ENCODE data around the gene PMAIP1. TPM values are rescaled to one million over a fixed set of nuclear protein-coding genes. Genes with fewer than 3 reads are reported as not detected.

PMAIP1 gene
- polyA plus RNA-seq, 4 donors = 1.4 to 7.5 (median 4.5) TPM

DNA sequence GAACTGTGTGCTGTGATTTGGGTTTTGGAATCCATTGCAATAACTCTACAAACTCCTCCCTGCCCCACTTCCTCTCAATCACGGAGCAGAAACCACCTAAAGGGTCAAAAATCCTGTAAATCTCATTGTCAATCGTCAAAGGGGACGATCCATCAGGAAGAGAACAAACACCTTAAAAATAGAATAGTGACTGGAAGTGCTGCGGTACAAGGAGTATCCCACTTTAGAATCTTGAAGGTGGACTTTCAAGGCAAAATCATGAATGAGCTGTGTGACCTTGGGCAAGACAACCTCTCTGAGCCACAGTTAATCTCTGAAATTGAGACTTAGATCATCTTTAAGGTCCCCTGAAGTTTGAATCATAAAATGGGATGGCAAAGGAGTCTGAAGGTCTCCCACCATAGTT is 5.9 kb downstream of the PMAIP1 start:
- Histone ChIP-seq H3K27me3 (ENCODE audit: control insufficient read depth in 3 of 3, insufficient read depth in 3 of 3, low read length in 3 of 3) (no peaks in the 10 kb centered on the region), H3K27ac (ENCODE audit: low read depth in 1 of 3, low read length in 2 of 3) (no peak overlapping the region), H3K4me1 (ENCODE audit: control insufficient read depth in 3 of 3, insufficient read depth in 2 of 3, low read depth in 1 of 3, low read length in 2 of 3) (peaks cover 0 to 8% (median 5%) of the 10 kb centered on the region in 3 donors), H3K4me3 (ENCODE audit: low read depth in 1 of 3, low read length in 3 of 3) (no peak overlapping the region), H3K9me3 (ENCODE audit: control insufficient read depth in 2 of 2, insufficient read depth in 1 of 2, low read depth in 1 of 2, low read length in 1 of 2) (no peaks in the 10 kb centered on the region), H3K36me3 (ENCODE audit: control insufficient read depth in 3 of 3, insufficient read depth in 2 of 3, low read depth in 1 of 3, low read length in 3 of 3) (no peaks in the 10 kb centered on the region)
- no peak for DNase-seq
- no peak for FAIRE-seq
- 76 to 82% (median 82%) methylated on average over 4 of the region's 4 CpGs for WGBS, 3 donors

DNA sequence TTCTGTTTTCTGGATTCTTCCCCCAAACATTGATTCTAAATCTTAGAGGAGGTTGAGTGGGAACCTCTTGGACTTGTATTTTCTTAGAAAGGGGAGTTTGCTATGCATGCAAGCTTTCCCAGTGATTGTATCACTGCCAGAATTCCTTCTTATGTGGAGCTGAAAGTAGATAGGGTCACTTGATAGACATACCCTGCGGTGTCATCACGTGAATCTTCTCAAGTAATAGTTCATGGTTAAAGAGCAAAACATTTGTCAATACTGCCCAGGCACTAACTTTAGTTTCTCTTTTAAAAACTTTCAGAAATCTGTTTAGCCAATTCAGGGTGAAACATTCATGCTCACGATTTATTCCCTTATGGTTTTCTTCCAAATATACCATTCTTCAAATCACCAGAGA is 6.4 kb downstream of the PMAIP1 start:
- 70 to 76% (median 75%) methylated on average over 3 of the region's 3 CpGs for WGBS, 3 donors
- Histone ChIP-seq H3K27ac (ENCODE audit: low read depth in 1 of 3, low read length in 2 of 3) (no peak overlapping the region), H3K4me3 (ENCODE audit: low read depth in 1 of 3, low read length in 3 of 3) (no peak overlapping the region), H3K4me1 (ENCODE audit: control insufficient read depth in 3 of 3, insufficient read depth in 2 of 3, low read depth in 1 of 3, low read length in 2 of 3) (peaks cover 0 to 8% (median 5%) of the 10 kb centered on the region in 3 donors), H3K36me3 (ENCODE audit: control insufficient read depth in 3 of 3, insufficient read depth in 2 of 3, low read depth in 1 of 3, low read length in 3 of 3) (no peaks in the 10 kb centered on the region), H3K27me3 (ENCODE audit: control insufficient read depth in 3 of 3, insufficient read depth in 3 of 3, low read length in 3 of 3) (no peaks in the 10 kb centered on the region), H3K9me3 (ENCODE audit: control insufficient read depth in 2 of 2, insufficient read depth in 1 of 2, low read depth in 1 of 2, low read length in 1 of 2) (no peaks in the 10 kb centered on the region)
- FAIRE-seq (no peak), DNase-seq (no peak)

DNA sequence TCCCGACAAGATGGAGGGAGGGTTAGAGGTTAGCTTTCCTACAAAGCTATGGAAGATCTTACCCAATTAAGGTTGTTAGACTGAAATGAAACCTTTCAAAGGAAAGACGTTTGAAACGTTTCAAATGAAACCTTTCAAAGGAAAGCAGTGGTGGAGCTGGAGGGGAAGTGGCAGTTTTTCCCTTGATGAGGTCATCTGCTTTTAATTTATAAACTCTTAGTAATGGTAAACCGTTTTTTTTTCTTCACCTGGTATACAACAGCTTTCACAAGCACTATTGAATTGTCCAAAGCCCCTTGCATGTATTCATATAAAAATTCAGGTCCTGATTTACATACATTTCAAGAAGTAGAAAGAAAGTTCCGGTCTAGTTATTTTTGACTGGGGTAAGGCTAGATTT is 7.4 kb downstream of the PMAIP1 start:
- DNase-seq (no peak), FAIRE-seq (no peak)
- 52 to 68% (median 55%) methylated on average over 5 of the region's 5 CpGs for WGBS, 3 donors
- H3K27me3 ChIP-seq (ENCODE audit: control insufficient read depth in 3 of 3, insufficient read depth in 3 of 3, low read length in 3 of 3) = no peaks in the 10 kb centered on the region
- no peaks in the 10 kb centered on the region for H3K9me3 ChIP-seq (ENCODE audit: control insufficient read depth in 2 of 2, insufficient read depth in 1 of 2, low read depth in 1 of 2, low read length in 1 of 2)
- no peaks in the 10 kb centered on the region for H3K36me3 ChIP-seq (ENCODE audit: control insufficient read depth in 3 of 3, insufficient read depth in 2 of 3, low read depth in 1 of 3, low read length in 3 of 3)
- peaks cover 0 to 8% (median 5%) of the 10 kb centered on the region in 3 donors for H3K4me1 ChIP-seq (ENCODE audit: control insufficient read depth in 3 of 3, insufficient read depth in 2 of 3, low read depth in 1 of 3, low read length in 2 of 3)
- no peak overlapping the region for H3K4me3 ChIP-seq (ENCODE audit: low read depth in 1 of 3, low read length in 3 of 3)
- no peak overlapping the region for H3K27ac ChIP-seq (ENCODE audit: low read depth in 1 of 3, low read length in 2 of 3)

DNA sequence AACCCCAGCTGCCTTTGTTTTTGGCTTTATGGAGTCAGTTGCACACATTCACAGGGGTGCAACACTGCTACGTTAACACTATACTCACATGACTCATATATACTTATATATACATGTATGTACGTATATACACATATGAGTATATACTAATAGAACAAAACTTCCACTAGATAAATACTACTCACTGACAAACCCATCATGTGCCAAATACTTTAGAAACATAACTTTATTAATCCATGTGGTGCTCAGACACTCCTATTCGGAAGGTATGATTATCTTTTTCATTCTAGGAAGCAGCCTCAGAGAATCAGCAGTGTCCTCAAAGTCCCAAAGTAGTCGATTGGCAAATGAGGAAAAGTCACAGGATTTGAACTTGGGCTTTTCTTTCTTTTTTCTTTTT is 7.9 kb downstream of the PMAIP1 start:
- WGBS, 3 donors = 87 to 93% (median 91%) methylated on average over 4 of the region's 4 CpGs
- DNase-seq = no peak
- Histone ChIP-seq H3K27me3 (ENCODE audit: control insufficient read depth in 3 of 3, insufficient read depth in 3 of 3, low read length in 3 of 3) (no peaks in the 10 kb centered on the region), H3K36me3 (ENCODE audit: control insufficient read depth in 3 of 3, insufficient read depth in 2 of 3, low read depth in 1 of 3, low read length in 3 of 3) (no peaks in the 10 kb centered on the region), H3K4me3 (ENCODE audit: low read depth in 1 of 3, low read length in 3 of 3) (no peak overlapping the region), H3K27ac (ENCODE audit: low read depth in 1 of 3, low read length in 2 of 3) (no peak overlapping the region), H3K4me1 (ENCODE audit: control insufficient read depth in 3 of 3, insufficient read depth in 2 of 3, low read depth in 1 of 3, low read length in 2 of 3) (peaks cover 0 to 8% (median 5%) of the 10 kb centered on the region in 3 donors), H3K9me3 (ENCODE audit: control insufficient read depth in 2 of 2, insufficient read depth in 1 of 2, low read depth in 1 of 2, low read length in 1 of 2) (no peaks in the 10 kb centered on the region)
- FAIRE-seq = no peak

DNA sequence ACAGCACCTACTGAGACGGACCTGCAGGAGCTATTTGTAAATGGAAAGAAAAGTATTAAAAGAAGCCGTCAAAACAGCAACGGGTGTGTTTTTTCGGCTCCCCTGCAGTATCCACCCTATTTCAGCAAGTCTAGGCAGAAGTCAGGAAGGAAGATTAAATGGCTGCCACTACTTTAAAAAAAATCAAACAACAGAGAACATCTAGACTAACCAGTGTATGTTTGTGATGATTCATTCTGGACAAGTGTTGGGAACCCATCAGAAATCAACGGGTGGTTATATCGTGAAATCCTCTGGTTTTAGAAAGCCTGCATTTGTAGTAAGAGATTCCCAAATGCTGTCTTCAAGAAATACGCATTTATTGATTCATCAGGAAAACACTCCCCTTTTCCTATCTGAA is 9.0 kb downstream of the PMAIP1 start:
- no peak for FAIRE-seq
- H3K4me1 ChIP-seq (ENCODE audit: control insufficient read depth in 3 of 3, insufficient read depth in 2 of 3, low read depth in 1 of 3, low read length in 2 of 3) = peaks cover 0 to 8% (median 5%) of the 10 kb centered on the region in 3 donors
- WGBS, 3 donors = 31 to 43% (median 36%) methylated on average over 7 of the region's 7 CpGs

DNA sequence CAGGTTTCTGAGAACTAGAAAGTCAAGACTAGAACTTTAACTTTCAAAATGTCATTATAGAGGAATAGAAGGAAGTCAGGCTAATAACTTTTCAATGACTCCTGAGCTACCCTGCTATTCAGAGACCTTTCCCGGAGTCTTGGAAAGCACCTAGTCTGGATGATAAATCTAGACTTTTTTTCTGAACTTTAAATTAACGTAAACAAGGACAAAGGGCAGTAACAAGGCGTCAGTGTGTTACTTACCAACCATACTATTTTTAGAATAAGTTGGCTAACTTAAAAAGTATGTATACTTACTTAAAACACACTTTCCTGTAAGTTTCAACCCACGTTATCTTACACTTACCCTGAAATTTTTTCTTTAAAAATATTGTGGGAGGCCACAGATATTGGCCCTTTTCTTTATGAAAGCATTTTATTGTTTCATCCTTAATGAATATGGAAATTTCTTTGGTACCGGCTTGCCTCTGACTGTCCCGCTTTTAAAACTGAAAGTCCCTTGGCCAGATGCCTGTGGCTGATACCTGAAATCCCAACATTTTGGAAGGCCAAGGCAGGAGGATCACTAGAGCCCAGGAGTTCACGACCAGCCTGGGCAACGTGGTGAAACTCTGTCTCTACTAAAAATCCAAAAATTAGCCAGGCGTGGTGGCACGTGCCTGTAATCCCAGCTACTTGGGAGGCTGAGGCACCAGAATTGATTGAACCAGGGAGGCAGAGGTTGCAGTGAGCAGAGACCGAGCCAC is 9.7 kb downstream of the PMAIP1 start:
- DNase-seq = peak; percentile 12 to 39
- H3K36me3 ChIP-seq (ENCODE audit: control insufficient read depth in 3 of 3, insufficient read depth in 2 of 3, low read depth in 1 of 3, low read length in 3 of 3) = no peaks in the 10 kb centered on the region
- H3K9me3 ChIP-seq (ENCODE audit: control insufficient read depth in 2 of 2, insufficient read depth in 1 of 2, low read depth in 1 of 2, low read length in 1 of 2) = peaks cover 0 to 4% of the 10 kb centered on the region in 2 donors
- no peak overlapping the region for H3K4me3 ChIP-seq (ENCODE audit: low read depth in 1 of 3, low read length in 3 of 3)
- H3K27me3 ChIP-seq (ENCODE audit: control insufficient read depth in 3 of 3, insufficient read depth in 3 of 3, low read length in 3 of 3) = peaks cover 0 to 2% (median 0%) of the 10 kb centered on the region in 3 donors
- 30 to 55% (median 46%) methylated on average over 11 of the region's 11 CpGs for WGBS, 3 donors
- H3K27ac ChIP-seq (ENCODE audit: low read depth in 1 of 3, low read length in 2 of 3) = peak overlapping the region in 1 of 3 donors; percentile 29
- no peak for FAIRE-seq
- H3K4me1 ChIP-seq (ENCODE audit: control insufficient read depth in 3 of 3, insufficient read depth in 2 of 3, low read depth in 1 of 3, low read length in 2 of 3) = peaks cover 0 to 8% (median 5%) of the 10 kb centered on the region in 3 donors

More for the DNA sequence above, 9.0 kb downstream of the PMAIP1 start:
- Histone ChIP-seq H3K9me3 (ENCODE audit: control insufficient read depth in 2 of 2, insufficient read depth in 1 of 2, low read depth in 1 of 2, low read length in 1 of 2) (peaks cover 0 to 4% of the 10 kb centered on the region in 2 donors), H3K27ac (ENCODE audit: low read depth in 1 of 3, low read length in 2 of 3) (peak overlapping the region in 1 of 3 donors; percentile 29), H3K36me3 (ENCODE audit: control insufficient read depth in 3 of 3, insufficient read depth in 2 of 3, low read depth in 1 of 3, low read length in 3 of 3) (no peaks in the 10 kb centered on the region), H3K4me3 (ENCODE audit: low read depth in 1 of 3, low read length in 3 of 3) (no peak overlapping the region), H3K27me3 (ENCODE audit: control insufficient read depth in 3 of 3, insufficient read depth in 3 of 3, low read length in 3 of 3) (peaks cover 0 to 2% (median 0%) of the 10 kb centered on the region in 3 donors)
- DNase-seq = peak in 1 of 2 donors; percentile 8

DNA sequence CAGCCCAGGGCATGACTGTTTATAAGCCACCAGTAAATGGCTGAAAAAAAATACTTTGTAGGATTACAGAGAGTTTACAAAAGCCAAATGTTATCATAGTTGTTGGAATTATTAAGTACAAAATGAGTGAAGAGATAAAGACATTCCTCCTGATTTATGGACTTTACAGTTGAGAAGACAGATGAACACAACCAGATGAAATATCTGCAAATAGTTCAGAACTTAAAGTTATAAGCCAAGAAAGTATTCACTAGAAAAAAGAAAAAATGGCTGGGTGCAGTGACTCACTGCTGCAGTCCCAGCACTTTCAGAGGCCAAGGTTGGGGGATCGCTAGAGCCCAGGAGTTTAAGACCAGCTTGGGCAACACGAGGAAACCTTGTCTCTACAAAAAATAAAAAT is 11.2 kb downstream of the PMAIP1 start:
- Histone ChIP-seq H3K4me3 (ENCODE audit: low read depth in 1 of 3, low read length in 3 of 3) (no peak overlapping the region), H3K4me1 (ENCODE audit: control insufficient read depth in 3 of 3, insufficient read depth in 2 of 3, low read depth in 1 of 3, low read length in 2 of 3) (peaks cover 0 to 4% (median 3%) of the 10 kb centered on the region in 3 donors), H3K27me3 (ENCODE audit: control insufficient read depth in 3 of 3, insufficient read depth in 3 of 3, low read length in 3 of 3) (peaks cover 0 to 2% (median 0%) of the 10 kb centered on the region in 3 donors), H3K9me3 (ENCODE audit: control insufficient read depth in 2 of 2, insufficient read depth in 1 of 2, low read depth in 1 of 2, low read length in 1 of 2) (peaks cover 0 to 4% of the 10 kb centered on the region in 2 donors), H3K27ac (ENCODE audit: low read depth in 1 of 3, low read length in 2 of 3) (peak overlapping the region in 1 of 3 donors; percentile 6), H3K36me3 (ENCODE audit: control insufficient read depth in 3 of 3, insufficient read depth in 2 of 3, low read depth in 1 of 3, low read length in 3 of 3) (no peaks in the 10 kb centered on the region)
- peak in 1 of 2 donors; percentile 16 for DNase-seq
- 48 to 75% (median 69%) methylated on average over 2 of the region's 2 CpGs for WGBS, 3 donors
- FAIRE-seq = no peak

DNA sequence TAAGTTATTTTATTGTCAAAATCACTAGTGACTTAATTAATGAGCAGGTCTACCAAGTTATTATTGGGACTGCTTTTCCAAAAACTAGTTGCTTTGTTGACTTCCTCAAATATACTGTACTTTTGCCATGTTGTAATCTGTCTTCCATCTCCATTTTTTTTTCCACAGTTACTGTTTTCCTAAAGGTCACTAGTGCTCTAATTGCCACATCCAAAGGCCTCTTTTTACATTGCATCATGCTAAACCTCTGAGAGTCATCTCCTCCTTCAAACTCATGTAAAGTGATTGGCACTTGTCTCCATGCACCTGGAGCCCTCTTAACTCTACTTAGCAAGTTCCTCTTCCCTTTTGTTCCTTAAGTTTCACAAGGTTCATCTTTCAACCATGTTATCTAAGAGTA is 11.8 kb downstream of the PMAIP1 start:
- Histone ChIP-seq H3K36me3 (ENCODE audit: control insufficient read depth in 3 of 3, insufficient read depth in 2 of 3, low read depth in 1 of 3, low read length in 3 of 3) (no peaks in the 10 kb centered on the region), H3K9me3 (ENCODE audit: control insufficient read depth in 2 of 2, insufficient read depth in 1 of 2, low read depth in 1 of 2, low read length in 1 of 2) (peaks cover 0 to 4% of the 10 kb centered on the region in 2 donors), H3K4me1 (ENCODE audit: control insufficient read depth in 3 of 3, insufficient read depth in 2 of 3, low read depth in 1 of 3, low read length in 2 of 3) (peaks cover 0 to 4% (median 3%) of the 10 kb centered on the region in 3 donors), H3K27ac (ENCODE audit: low read depth in 1 of 3, low read length in 2 of 3) (no peak overlapping the region), H3K4me3 (ENCODE audit: low read depth in 1 of 3, low read length in 3 of 3) (no peak overlapping the region), H3K27me3 (ENCODE audit: control insufficient read depth in 3 of 3, insufficient read depth in 3 of 3, low read length in 3 of 3) (peaks cover 0 to 2% (median 0%) of the 10 kb centered on the region in 3 donors)
- FAIRE-seq = no peak
- no peak for DNase-seq

All from small intestine (tissue), 7 donors.